Measurements from ENCODE around the gene DNAH17. TPM values are rescaled to one million over a fixed set of nuclear protein-coding genes. Genes with fewer than 3 reads are reported as not detected.

Gene DNAH17
- total RNA-seq, 1 experiment from 2014 or later, result 0.18 TPM

- DNase-seq (ENCODE audit: low read depth, low spot score), result no peak
- BruUV-seq (replicated peaks), result no TSS peak
- Histone ChIP-seq H3K27me3 (ENCODE audit: control insufficient read depth, insufficient read depth, low read length) (no peaks in the 10 kb centered on the region), H3K9me3 (ENCODE audit: control insufficient read depth, insufficient read depth, low read depth, low read length) (no peaks in the 10 kb centered on the region), H3K4me3 (ENCODE audit: low read depth in 2 of 2, low read length in 2 of 2) (no peak overlapping the region), H3K4me1 (ENCODE audit: control insufficient read depth, insufficient read depth, low read length) (no peaks in the 10 kb centered on the region), H3K36me3 (ENCODE audit: control insufficient read depth, insufficient read depth, low read length) (no peaks in the 10 kb centered on the region), H3K27ac (ENCODE audit: low read length) (no peak overlapping the region)
- ChIA-PET POLR2A (no interaction called here), CTCF (no interaction called here)
- no peak for ATAC-seq
- intact Hi-C loops (cut with micrococcal nuclease; ENCODE audit: unreplicated experiment), result no loop called here
- in situ Hi-C loops (cut with HindIII; ENCODE audit: low pct_unique_long_range_greater_than_20kb, low sequenced_read_pairs), result no loop called here
- TF ChIP-seq TCF7L2 (IDR thresholded peaks at IDR 0.05; ENCODE audit: low read depth, low read length) (no peak), POLR2AphosphoS5 (IDR thresholded peaks at IDR 0.05; ENCODE audit: low read depth, low read length) (no peak), SIN3A (IDR thresholded peaks at IDR 0.05; ENCODE audit: borderline replicate concordance, insufficient read depth, low read depth, low read length) (no peak)
- TF ChIP-seq, protein P1, sequence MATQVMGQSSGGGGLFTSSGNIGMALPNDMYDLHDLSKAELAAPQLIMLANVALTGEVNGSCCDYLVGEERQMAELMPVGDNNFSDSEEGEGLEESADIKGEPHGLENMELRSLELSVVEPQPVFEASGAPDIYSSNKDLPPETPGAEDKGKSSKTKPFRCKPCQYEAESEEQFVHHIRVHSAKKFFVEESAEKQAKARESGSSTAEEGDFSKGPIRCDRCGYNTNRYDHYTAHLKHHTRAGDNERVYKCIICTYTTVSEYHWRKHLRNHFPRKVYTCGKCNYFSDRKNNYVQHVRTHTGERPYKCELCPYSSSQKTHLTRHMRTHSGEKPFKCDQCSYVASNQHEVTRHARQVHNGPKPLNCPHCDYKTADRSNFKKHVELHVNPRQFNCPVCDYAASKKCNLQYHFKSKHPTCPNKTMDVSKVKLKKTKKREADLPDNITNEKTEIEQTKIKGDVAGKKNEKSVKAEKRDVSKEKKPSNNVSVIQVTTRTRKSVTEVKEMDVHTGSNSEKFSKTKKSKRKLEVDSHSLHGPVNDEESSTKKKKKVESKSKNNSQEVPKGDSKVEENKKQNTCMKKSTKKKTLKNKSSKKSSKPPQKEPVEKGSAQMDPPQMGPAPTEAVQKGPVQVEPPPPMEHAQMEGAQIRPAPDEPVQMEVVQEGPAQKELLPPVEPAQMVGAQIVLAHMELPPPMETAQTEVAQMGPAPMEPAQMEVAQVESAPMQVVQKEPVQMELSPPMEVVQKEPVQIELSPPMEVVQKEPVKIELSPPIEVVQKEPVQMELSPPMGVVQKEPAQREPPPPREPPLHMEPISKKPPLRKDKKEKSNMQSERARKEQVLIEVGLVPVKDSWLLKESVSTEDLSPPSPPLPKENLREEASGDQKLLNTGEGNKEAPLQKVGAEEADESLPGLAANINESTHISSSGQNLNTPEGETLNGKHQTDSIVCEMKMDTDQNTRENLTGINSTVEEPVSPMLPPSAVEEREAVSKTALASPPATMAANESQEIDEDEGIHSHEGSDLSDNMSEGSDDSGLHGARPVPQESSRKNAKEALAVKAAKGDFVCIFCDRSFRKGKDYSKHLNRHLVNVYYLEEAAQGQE (IDR thresholded peaks at IDR 0.05; ENCODE audit: insufficient read depth in 1 of 2, low read depth in 2 of 2, low read length in 1 of 2), result no peak
- TF ChIP-seq, protein P2, sequence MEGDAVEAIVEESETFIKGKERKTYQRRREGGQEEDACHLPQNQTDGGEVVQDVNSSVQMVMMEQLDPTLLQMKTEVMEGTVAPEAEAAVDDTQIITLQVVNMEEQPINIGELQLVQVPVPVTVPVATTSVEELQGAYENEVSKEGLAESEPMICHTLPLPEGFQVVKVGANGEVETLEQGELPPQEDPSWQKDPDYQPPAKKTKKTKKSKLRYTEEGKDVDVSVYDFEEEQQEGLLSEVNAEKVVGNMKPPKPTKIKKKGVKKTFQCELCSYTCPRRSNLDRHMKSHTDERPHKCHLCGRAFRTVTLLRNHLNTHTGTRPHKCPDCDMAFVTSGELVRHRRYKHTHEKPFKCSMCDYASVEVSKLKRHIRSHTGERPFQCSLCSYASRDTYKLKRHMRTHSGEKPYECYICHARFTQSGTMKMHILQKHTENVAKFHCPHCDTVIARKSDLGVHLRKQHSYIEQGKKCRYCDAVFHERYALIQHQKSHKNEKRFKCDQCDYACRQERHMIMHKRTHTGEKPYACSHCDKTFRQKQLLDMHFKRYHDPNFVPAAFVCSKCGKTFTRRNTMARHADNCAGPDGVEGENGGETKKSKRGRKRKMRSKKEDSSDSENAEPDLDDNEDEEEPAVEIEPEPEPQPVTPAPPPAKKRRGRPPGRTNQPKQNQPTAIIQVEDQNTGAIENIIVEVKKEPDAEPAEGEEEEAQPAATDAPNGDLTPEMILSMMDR (IDR thresholded peaks at IDR 0.05), result no peak
Measured at GRCh38 chr17:78608804-78609186, 31.6 kb upstream of the DNAH17 start.

DNA sequence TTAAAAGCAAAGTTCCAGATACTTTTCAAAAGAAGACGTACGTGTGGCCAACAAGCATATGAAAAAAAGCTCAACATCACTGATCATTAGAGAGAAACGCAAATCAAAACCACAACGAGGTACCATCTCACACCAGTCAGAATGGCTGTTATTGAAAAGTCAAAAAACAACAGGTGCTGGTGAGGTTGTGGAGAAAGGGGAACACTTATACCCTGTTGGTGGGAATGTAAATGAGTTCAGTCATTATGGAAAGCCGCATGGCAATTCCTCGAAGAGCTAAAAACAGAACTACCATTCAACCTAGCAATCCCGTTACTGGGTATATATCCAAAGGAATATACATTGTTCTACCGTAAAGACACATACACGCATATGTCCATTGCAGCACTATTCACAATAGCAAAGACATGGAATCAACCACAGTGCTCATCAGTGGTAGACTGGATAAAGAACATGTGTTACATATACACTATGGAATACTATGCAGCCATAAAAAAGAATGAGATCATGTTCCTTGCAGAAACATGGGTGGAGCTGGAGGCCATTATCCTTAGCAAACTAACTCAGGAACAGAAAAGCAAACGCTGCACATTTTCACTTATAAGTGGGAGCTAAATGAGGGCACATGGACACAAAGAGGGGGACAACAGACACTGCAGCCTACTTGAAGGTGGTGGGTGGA, 31.1 kb upstream of the DNAH17 start:
- H3K27ac ChIP-seq (ENCODE audit: low read length), result no peak overlapping the region
- no peaks in the 10 kb centered on the region for H3K9me3 ChIP-seq (ENCODE audit: control insufficient read depth, insufficient read depth, low read depth, low read length)
- ChIA-PET POLR2A (no interaction called here), CTCF (no interaction called here)
- no peak for ATAC-seq
- no peaks in the 10 kb centered on the region for H3K36me3 ChIP-seq (ENCODE audit: control insufficient read depth, insufficient read depth, low read length)
- DNase-seq (ENCODE audit: low read depth, low spot score), result no peak
- TF ChIP-seq TCF7L2 (IDR thresholded peaks at IDR 0.05; ENCODE audit: low read depth, low read length) (no peak), POLR2AphosphoS5 (IDR thresholded peaks at IDR 0.05; ENCODE audit: low read depth, low read length) (no peak), SIN3A (IDR thresholded peaks at IDR 0.05; ENCODE audit: borderline replicate concordance, insufficient read depth, low read depth, low read length) (no peak)
- TF ChIP-seq, protein P1 (IDR thresholded peaks at IDR 0.05; ENCODE audit: insufficient read depth in 1 of 2, low read depth in 2 of 2, low read length in 1 of 2), result no peak
- TF ChIP-seq, protein P2 (IDR thresholded peaks at IDR 0.05), result no peak
- no peaks in the 10 kb centered on the region for H3K4me1 ChIP-seq (ENCODE audit: control insufficient read depth, insufficient read depth, low read length)
- H3K4me3 ChIP-seq (ENCODE audit: low read depth in 2 of 2, low read length in 2 of 2), result no peak overlapping the region
- in situ Hi-C loops (cut with HindIII; ENCODE audit: low pct_unique_long_range_greater_than_20kb, low sequenced_read_pairs) (no loop called here), intact Hi-C loops (cut with micrococcal nuclease; ENCODE audit: unreplicated experiment) (no loop called here)
- no peaks in the 10 kb centered on the region for H3K27me3 ChIP-seq (ENCODE audit: control insufficient read depth, insufficient read depth, low read length)
- BruUV-seq (replicated peaks), result no TSS peak
